HEK293T (cell line): Measurements from ENCODE around the gene ARL3.

Source experiments
- CTCF ChIA-PET: fragments of 350-600 bp; formaldehyde crosslinking; extraction: SDS; loops from one replicate; lab custom pipeline; 2021; ENCODE audit warnings: antibody characterized with exemption, inconsistent platforms; lab: Yijun Ruan, JAX
- POLR2A ChIA-PET: fragments of 350-600 bp; formaldehyde crosslinking; extraction: SDS; loops from one replicate; lab custom pipeline; 2020; ENCODE audit warnings: antibody characterized with exemption, inconsistent platforms; lab: Yijun Ruan, JAX
- DNase-seq: peaks from one replicate; pipeline ENCODE4 v3.0.0; 2012; ENCODE audit warnings: mixed read lengths; ENCODE audit errors: extremely low spot score
- ARNT ChIP-seq: fragments of 450-650 bp; IDR thresholded peaks from 2 replicates; pipeline ENCODE4 v1.6.1; 2017; ENCODE audit warnings: mild to moderate bottlenecking
- BHLHE40 ChIP-seq: fragments of 450-650 bp; IDR thresholded peaks from 2 replicates; pipeline ENCODE4 v1.6.1; 2016; ENCODE audit warnings: mild to moderate bottlenecking, moderate library complexity, borderline replicate concordance
- CTBP1 ChIP-seq: fragments of 450-650 bp; IDR thresholded peaks from 2 replicates; pipeline ENCODE4 v1.6.1; 2016; ENCODE audit warnings: borderline replicate concordance
- ELF4 ChIP-seq: fragments of 450-650 bp; IDR thresholded peaks from 2 replicates; pipeline ENCODE4 v1.6.1; 2017; ENCODE audit warnings: antibody characterized with exemption
- FOXA1 ChIP-seq: fragments of 450-650 bp; IDR thresholded peaks from 2 replicates; pipeline ENCODE4 v1.6.1; 2016; ENCODE audit warnings: mild to moderate bottlenecking
- FOXK2 ChIP-seq: fragments of 450-650 bp; IDR thresholded peaks from 2 replicates; pipeline ENCODE4 v1.6.1; 2016; ENCODE audit warnings: mild to moderate bottlenecking
- FOXM1 ChIP-seq: fragments of 450-650 bp; IDR thresholded peaks from 2 replicates; pipeline ENCODE4 v1.6.1; 2017; ENCODE audit warnings: mild to moderate bottlenecking, borderline replicate concordance
- HDGF ChIP-seq: fragments of 450-650 bp; IDR thresholded peaks from 2 replicates; pipeline ENCODE4 v1.6.1; 2017; ENCODE audit warnings: antibody characterized with exemption, borderline replicate concordance
- L3MBTL2 ChIP-seq: fragments of 450-650 bp; conservative IDR thresholded peaks from 2 replicates; pipeline ENCODE4 v1.6.1; 2016; ENCODE audit warnings: mild to moderate bottlenecking
- LEF1 ChIP-seq: fragments of 450-650 bp; IDR thresholded peaks from 2 replicates; pipeline ENCODE4 v1.6.1; 2017; ENCODE audit warnings: mild to moderate bottlenecking, borderline replicate concordance
- NFRKB ChIP-seq: fragments of 450-650 bp; IDR thresholded peaks from 2 replicates; pipeline ENCODE4 v1.6.1; 2016; ENCODE audit warnings: mild to moderate bottlenecking, moderate library complexity
- SP1 ChIP-seq: fragments of 450-650 bp; IDR thresholded peaks from 2 replicates; pipeline ENCODE4 v1.6.1; 2017
- SUZ12 ChIP-seq: fragments of 450-650 bp; IDR thresholded peaks from 2 replicates; pipeline ENCODE4 v1.6.1; 2016; ENCODE audit warnings: mild to moderate bottlenecking
- TARDBP ChIP-seq: fragments of 450-650 bp; IDR thresholded peaks from 2 replicates; pipeline ENCODE4 v1.6.1; 2016
- ZNF384 ChIP-seq: fragments of 450-650 bp; IDR thresholded peaks from 2 replicates; pipeline ENCODE4 v1.6.1; 2016
- TF ChIP-seq, protein P1 (sequence below): fragments of 450-650 bp; IDR thresholded peaks from 2 replicates; pipeline ENCODE4 v1.6.1; 2016

Gene ARL3

DNA sequence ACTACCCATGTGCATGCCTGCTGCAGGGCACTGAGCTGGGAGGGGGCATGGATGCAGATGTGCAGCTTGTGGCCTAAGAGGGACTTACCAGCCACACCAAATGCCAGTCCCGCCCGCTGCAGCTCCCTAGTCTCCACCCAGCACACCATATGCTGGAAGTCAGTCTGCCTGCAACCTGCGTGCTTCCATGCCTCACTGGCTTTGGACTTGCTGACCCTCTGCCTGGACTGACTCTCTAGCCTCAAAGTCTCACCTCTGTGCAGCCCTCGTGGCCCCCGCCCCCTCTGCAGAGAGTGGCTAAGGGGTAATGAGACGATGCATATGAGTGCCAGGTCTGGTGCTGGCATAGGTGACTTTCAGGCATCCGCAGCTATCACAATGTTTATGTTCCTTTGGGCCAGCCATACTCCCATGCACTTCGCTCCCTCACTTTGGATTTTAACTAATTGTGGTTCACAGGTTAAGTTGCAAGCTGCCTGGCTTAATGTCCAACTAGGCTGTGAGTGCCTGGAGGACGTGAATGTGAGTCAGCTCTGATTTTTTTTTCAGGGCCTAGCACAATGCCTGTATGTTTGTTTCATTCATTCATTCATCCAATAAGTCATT lies 48.2 kb downstream of the ARL3 start:
- POLR2A ChIA-PET, result interaction anchor here (1.2 kb wide), 1 partner anchor 22 kb away, joined by 6 read pairs; the partner anchor contains the start of gene TRIM8
- DNase-seq, result no peak
- CTCF ChIA-PET, result interaction anchor here (1.0 kb wide), 1 partner anchor 16 kb away, joined by 3 read pairs; no protein-coding TSS in a partner anchor
- TF ChIP-seq SUZ12 (no peak), FOXA1 (no peak), BHLHE40 (no peak), ARNT (no peak), FOXK2 (no peak), HDGF (no peak), L3MBTL2 (no peak), NFRKB (no peak), LEF1 (no peak), CTBP1 (no peak), TARDBP (no peak), ZNF384 (no peak), SP1 (no peak), FOXM1 (no peak), ELF4 (no peak)
- TF ChIP-seq, protein P1, sequence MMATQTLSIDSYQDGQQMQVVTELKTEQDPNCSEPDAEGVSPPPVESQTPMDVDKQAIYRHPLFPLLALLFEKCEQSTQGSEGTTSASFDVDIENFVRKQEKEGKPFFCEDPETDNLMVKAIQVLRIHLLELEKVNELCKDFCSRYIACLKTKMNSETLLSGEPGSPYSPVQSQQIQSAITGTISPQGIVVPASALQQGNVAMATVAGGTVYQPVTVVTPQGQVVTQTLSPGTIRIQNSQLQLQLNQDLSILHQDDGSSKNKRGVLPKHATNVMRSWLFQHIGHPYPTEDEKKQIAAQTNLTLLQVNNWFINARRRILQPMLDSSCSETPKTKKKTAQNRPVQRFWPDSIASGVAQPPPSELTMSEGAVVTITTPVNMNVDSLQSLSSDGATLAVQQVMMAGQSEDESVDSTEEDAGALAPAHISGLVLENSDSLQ, result no peak

GRCh38 chr10:102661658-102662028 lies 52.6 kb downstream of the ARL3 start:
- ChIA-PET CTCF (interaction anchor here (2.2 kb wide), 1 partner anchor 9 kb away, joined by 11 read pairs; no protein-coding TSS in a partner anchor), POLR2A (interaction anchor here (0.9 kb wide), 1 partner anchor 12 kb away, joined by 3 read pairs; no protein-coding TSS in a partner anchor)
- no peak for TF ChIP-seq SP1
- TF ChIP-seq FOXM1, result no peak
- no peak for TF ChIP-seq TARDBP
- no peak for TF ChIP-seq ELF4
- no peak for DNase-seq

DNA sequence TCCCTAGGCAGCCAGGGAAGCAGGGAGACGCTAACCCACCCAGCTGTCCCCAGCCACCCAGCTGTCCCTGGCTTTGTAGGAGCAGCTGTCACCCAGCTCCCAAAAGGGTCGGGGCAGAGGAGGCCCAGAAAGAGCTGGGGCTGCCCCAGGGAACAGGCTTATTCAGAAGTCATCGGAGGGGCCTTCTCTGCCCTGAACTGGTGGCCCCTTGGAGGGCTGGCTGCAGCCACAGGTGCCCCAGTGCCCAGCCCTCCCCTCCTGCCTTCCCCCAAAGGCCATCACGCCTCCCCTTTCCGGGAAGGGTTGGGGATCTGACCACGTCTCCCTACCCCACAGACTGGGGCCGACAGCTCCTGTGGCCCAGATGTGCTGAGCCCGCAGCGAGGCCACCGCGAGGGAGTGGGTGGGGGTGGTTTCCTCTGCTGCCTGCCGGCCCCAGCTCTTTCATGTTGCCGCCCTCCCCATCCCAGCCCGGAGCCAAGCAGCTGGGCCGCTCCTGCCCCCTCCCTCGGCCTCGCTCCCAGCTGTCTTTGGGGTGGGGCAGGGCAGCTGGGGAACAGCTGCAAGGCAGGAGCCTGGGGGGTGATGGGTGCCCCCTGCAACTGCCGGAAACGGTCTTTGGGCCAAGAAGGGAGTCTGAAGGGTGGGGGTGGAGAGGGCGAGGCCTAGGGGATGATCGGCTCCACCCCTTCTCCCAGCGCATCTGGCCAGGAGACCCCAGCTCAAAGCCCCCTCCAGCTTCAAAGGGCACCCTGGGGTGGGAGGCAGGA lies 53.1 kb downstream of the ARL3 start:
- CTCF ChIA-PET, result interaction anchor here (2.2 kb wide), 1 partner anchor 9 kb away, joined by 11 read pairs; no protein-coding TSS in a partner anchor
- DNase-seq, result no peak

DNA sequence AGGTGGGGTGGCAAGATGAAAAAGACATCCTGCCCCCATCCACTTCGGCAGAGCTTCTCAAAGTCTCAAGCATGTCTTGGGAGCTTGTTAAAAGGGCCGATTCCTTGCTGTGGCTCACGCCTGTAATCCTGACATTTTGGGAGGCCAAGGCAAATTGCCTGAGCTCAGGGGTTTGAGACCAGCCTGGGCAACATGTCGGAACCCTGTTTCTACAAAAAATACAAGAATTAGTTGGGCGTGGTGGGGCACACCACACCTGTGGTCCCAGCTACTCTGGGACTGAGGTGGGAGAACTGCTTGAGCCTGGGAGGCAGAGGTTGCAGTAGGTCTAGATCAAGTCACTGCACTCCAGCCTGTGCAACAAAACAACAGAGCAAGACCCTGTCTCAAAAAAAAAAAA lies 55.4 kb downstream of the ARL3 start:
- CTCF ChIA-PET, result interaction anchor here (0.6 to 1.0 kb wide), 2 partner anchors 11 to 16 kb away, joined by 3 read pairs; no protein-coding TSS in a partner anchor
- POLR2A ChIA-PET, result interaction anchor here (1.1 kb wide), 1 partner anchor 17 kb away, joined by 5 read pairs; no protein-coding TSS in a partner anchor
- DNase-seq, result no peak
- TF ChIP-seq ELF4 (no peak), SP1 (no peak), BHLHE40 (no peak), SUZ12 (no peak), ARNT (no peak)

More for the DNA sequence above, 53.1 kb downstream of the ARL3 start:
- TF ChIP-seq, protein P1, result no peak
- TF ChIP-seq ARNT, result no peak
- TF ChIP-seq ZNF384, result no peak
- TF ChIP-seq HDGF, result no peak
- no peak for TF ChIP-seq TARDBP
- TF ChIP-seq FOXA1, result no peak
- TF ChIP-seq L3MBTL2, result no peak
- no peak for TF ChIP-seq ELF4
- no peak for TF ChIP-seq CTBP1
- TF ChIP-seq NFRKB, result no peak
- TF ChIP-seq SP1, result no peak
- POLR2A ChIA-PET, result interaction anchor here (0.9 kb wide), 1 partner anchor 11 kb away, joined by 3 read pairs; no protein-coding TSS in a partner anchor

DNA sequence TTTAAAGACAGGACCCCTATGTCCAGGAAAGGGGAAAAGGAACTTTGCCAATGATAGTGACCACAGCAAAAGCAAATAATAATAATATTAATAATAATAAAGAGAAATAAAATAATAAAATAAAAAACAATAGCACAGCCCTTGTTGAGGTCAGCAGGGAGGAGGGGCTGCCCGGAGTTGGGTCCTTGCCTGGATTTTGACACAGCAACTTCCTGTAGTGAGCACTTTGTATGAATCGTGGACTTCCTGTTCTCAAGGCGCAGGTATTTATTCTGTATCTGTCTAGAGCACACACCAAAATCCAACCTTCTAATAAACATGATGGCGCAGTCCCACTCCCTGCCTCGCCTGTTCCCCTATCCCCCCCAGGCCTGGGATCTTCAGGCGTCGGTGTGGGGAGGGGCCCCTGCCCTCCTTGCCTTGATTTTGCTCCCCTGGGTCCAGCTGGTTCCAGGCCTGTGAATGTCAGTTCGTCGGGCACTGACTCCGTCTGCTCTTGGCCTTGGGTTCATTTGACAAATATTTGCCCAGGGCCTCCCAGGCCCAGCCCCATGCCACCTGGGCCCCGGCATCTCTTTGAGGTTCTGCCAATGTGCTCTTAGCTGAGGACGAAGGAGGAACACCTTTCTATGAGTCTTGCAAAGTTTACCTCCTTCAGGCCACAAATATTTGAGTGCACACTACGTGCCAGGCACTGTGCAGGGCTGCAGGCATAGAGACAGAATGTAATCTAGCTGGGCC lies 56.0 kb downstream of the ARL3 start:
- no peak for DNase-seq
- CTCF ChIA-PET, result interaction anchor here (0.6 to 1.0 kb wide), 2 partner anchors 11 to 17 kb away, joined by 3 read pairs; no protein-coding TSS in a partner anchor
- POLR2A ChIA-PET, result interaction anchor here (1.1 kb wide), 1 partner anchor 16 kb away, joined by 5 read pairs; no protein-coding TSS in a partner anchor
- TF ChIP-seq FOXA1 (no peak), HDGF (no peak), NFRKB (no peak), L3MBTL2 (no peak), CTBP1 (no peak), FOXM1 (no peak), BHLHE40 (no peak), TARDBP (no peak), SP1 (no peak), SUZ12 (no peak), ELF4 (no peak), ZNF384 (no peak), FOXK2 (no peak), ARNT (no peak)
- TF ChIP-seq, protein P1, result no peak
